Left lung (tissue), 10 donors: ENCODE measurements around the gene LYSMD2. TPM values are rescaled to one million over a fixed set of nuclear protein-coding genes. Genes with fewer than 3 reads are reported as not detected.

Experiments
- ATAC-seq: fragments of 200-7000 bp; cut with Tn5 transposase; one replicate; pipeline ENCODE4 v1.9.1; 2020; ENCODE audit warnings: moderate library complexity
- DNase-seq, 4 donors: peaks; one replicate each; pipeline ENCODE4 v3.0.0-alpha.2; 2013 to 2020
- H3K27ac ChIP-seq, 2 donors: fragments of 200-600 bp; sonication (generic) in 1 of 2; one replicate each; pipeline versions ENCODE4 v1.5.0 to v1.8.0; 2020 to 2021
- H3K27me3 ChIP-seq, 2 donors: fragments of 200-600 bp; sonication (generic) in 1 of 2; one replicate each; pipeline versions ENCODE4 v1.5.0 to v1.8.0; 2020 to 2021
- H3K36me3 ChIP-seq, 2 donors: fragments of 200-600 bp; sonication (generic) in 1 of 2; one replicate each; pipeline versions ENCODE4 v1.5.0 to v1.8.0; 2020 to 2021
- H3K4me1 ChIP-seq, 2 donors: fragments of 200-600 bp; one replicate each; pipeline ENCODE4 v1.8.0; 2021
- H3K4me3 ChIP-seq, 2 donors: fragments of 200-600 bp; sonication (generic) in 1 of 2; one replicate each; pipeline versions ENCODE4 v1.5.0 to v1.8.0; 2020 to 2021; ENCODE audit warnings: mild to moderate bottlenecking in 1 of 2
- H3K9me3 ChIP-seq, 2 donors: fragments of 200-600 bp; sonication (generic) in 1 of 2; one replicate each; pipeline versions ENCODE4 v1.5.0 to v1.8.0; 2020 to 2021
- intact Hi-C, 2 donors: fragments of 100-400 bp; cut with DNase I; formaldehyde crosslinking; loops; one replicate each; pipeline versions ENCODE4 v1.11.2 to v1.14.2; 2022
- polyA plus RNA-seq, 6 donors: library from polyadenylated mRNA; unstranded; fragments of 120-200 nt; gene quantifications; one replicate each; pipeline ENCODE4 v1.2.1, GENCODE V29; 2013; ENCODE audit not compliant: insufficient read length in 6 of 6
- total RNA-seq, 2 donors: library from RNA; stranded (reverse); fragmentation: NEBNext Ultra II Directional; extraction: Animal tissue kit (Norgen Biotek cat#: 25700); gene quantifications; one replicate each; pipeline ENCODE4 v1.2.1, GENCODE V29; 2021
- TF ChIP-seq, protein P1 (sequence below), 2 donors: fragments of 200-600 bp; sonication (generic) in 1 of 2; IDR thresholded peaks; one replicate each; pipeline versions ENCODE4 v1.5.0 to v1.8.0; 2021; ENCODE audit warnings: antibody characterized with exemption in 2 of 2
- donor health status: DM: no; HTN: yes; CAD: no.
- donor health status: DM: no; HTN: no; CAD: no.

The LYSMD2 gene
- total and polyA plus RNA-seq, 8 donors = 5.2 to 19.6 (median 6.0) TPM

- peaks cover 14 to 33% of the 10 kb centered on the region in 2 donors for H3K27me3 ChIP-seq
- no peak for DNase-seq
Measured at GRCh38 chr15:51678096-51678495, 59.4 kb downstream of the LYSMD2 start.

GRCh38 chr15:51677452-51677851 lies 60.0 kb downstream of the LYSMD2 start:
- DNase-seq (no peak), ATAC-seq (no peak)
- Histone ChIP-seq H3K27ac (no peak overlapping the region), H3K36me3 (no peaks in the 10 kb centered on the region), H3K4me3 (no peak overlapping the region), H3K9me3 (no peaks in the 10 kb centered on the region), H3K4me1 (peaks cover 0 to 4% of the 10 kb centered on the region in 2 donors), H3K27me3 (peaks cover 9 to 26% of the 10 kb centered on the region in 2 donors)
- TF ChIP-seq, protein P1, sequence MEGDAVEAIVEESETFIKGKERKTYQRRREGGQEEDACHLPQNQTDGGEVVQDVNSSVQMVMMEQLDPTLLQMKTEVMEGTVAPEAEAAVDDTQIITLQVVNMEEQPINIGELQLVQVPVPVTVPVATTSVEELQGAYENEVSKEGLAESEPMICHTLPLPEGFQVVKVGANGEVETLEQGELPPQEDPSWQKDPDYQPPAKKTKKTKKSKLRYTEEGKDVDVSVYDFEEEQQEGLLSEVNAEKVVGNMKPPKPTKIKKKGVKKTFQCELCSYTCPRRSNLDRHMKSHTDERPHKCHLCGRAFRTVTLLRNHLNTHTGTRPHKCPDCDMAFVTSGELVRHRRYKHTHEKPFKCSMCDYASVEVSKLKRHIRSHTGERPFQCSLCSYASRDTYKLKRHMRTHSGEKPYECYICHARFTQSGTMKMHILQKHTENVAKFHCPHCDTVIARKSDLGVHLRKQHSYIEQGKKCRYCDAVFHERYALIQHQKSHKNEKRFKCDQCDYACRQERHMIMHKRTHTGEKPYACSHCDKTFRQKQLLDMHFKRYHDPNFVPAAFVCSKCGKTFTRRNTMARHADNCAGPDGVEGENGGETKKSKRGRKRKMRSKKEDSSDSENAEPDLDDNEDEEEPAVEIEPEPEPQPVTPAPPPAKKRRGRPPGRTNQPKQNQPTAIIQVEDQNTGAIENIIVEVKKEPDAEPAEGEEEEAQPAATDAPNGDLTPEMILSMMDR (IDR thresholded peaks at IDR 0.05) = no peak
- intact Hi-C loops = no loop called here

More at GRCh38 chr15:51678096-51678495, 59.4 kb downstream of the LYSMD2 start:
- Histone ChIP-seq H3K27ac (no peak overlapping the region), H3K36me3 (no peaks in the 10 kb centered on the region), H3K9me3 (no peaks in the 10 kb centered on the region), H3K4me3 (no peak overlapping the region), H3K4me1 (peaks cover 0 to 4% of the 10 kb centered on the region in 2 donors)
- TF ChIP-seq, protein P1 (IDR thresholded peaks at IDR 0.05) = no peak
- ATAC-seq = no peak
- intact Hi-C loops = no loop called here

GRCh38 chr15:51677021-51677420 lies 60.4 kb downstream of the LYSMD2 start:
- TF ChIP-seq, protein P1 (IDR thresholded peaks at IDR 0.05) = no peak
- ATAC-seq (no peak), DNase-seq (no peak)
- Histone ChIP-seq H3K36me3 (no peaks in the 10 kb centered on the region), H3K27ac (no peak overlapping the region), H3K9me3 (no peaks in the 10 kb centered on the region), H3K27me3 (peaks cover 5 to 22% of the 10 kb centered on the region in 2 donors), H3K4me1 (peaks cover 0 to 5% of the 10 kb centered on the region in 2 donors), H3K4me3 (no peak overlapping the region)
- intact Hi-C loops = no loop called here

- intact Hi-C loops = no loop called here
- H3K27ac ChIP-seq = no peak overlapping the region
- TF ChIP-seq, protein P1 (IDR thresholded peaks at IDR 0.05) = no peak
- H3K27me3 ChIP-seq = peaks cover 0 to 4% of the 10 kb centered on the region in 2 donors
- no peak overlapping the region for H3K4me3 ChIP-seq
- peaks cover 0 to 4% of the 10 kb centered on the region in 2 donors for H3K4me1 ChIP-seq
- ATAC-seq (no peak), DNase-seq (no peak)
- H3K9me3 ChIP-seq = no peaks in the 10 kb centered on the region
- no peaks in the 10 kb centered on the region for H3K36me3 ChIP-seq
Measured at GRCh38 chr15:51675234-51675633, 62.2 kb downstream of the LYSMD2 start.

Other genes with a start within 250 kb of the LYSMD2 start
- 10 to 100 TPM; 38.7 to 89.5 TPM for gene DMXL2, start 114.9 kb downstream of the LYSMD2 start, total RNA-seq
- 10 to 100 TPM; 68.2 to 96.5 (median 79.2) TPM for gene DMXL2, start 114.9 kb downstream of the LYSMD2 start, polyA plus RNA-seq
- under 1 TPM in 1 of 2 donors, not detected in 1; 0.12 TPM for gene SCG3, start 56.2 kb downstream of the LYSMD2 start, total RNA-seq
- gene SCG3, start 56.2 kb downstream of the LYSMD2 start, polyA plus RNA-seq = 1 to 10 TPM in 4 of 6 donors, under 1 TPM in 2; 0.93 to 2.2 (median 1.3) TPM
- gene TMOD2, start 13.9 kb upstream of the LYSMD2 start, total RNA-seq = 10 to 100 TPM; 10.8 to 11.3 TPM
- 1 to 10 TPM; 5.2 to 8.7 (median 6.0) TPM for gene TMOD2, start 13.9 kb upstream of the LYSMD2 start, polyA plus RNA-seq
- 10 to 100 TPM; 86.3 to 90.8 TPM for gene TMOD3, start 92.0 kb upstream of the LYSMD2 start, total RNA-seq
- gene TMOD3, start 92.0 kb upstream of the LYSMD2 start, polyA plus RNA-seq = 10 to 100 TPM; 68.2 to 79.6 (median 69.4) TPM
- gene LEO1, start 234.1 kb upstream of the LYSMD2 start, total RNA-seq = 10 to 100 TPM; 14.3 to 16.6 TPM
- 10 to 100 TPM; 29.7 to 34.3 (median 31.1) TPM for gene LEO1, start 234.1 kb upstream of the LYSMD2 start, polyA plus RNA-seq